GM19455 (cell line): ENCODE measurements around the gene CPZ.

Experiments used
- ATAC-seq: cut with Tn5 transposase; IDR thresholded peaks from one replicate; pipeline ENCODE4 v1.9.1; 2021; ENCODE audit not compliant: unreplicated experiment

CPZ gene

DNA sequence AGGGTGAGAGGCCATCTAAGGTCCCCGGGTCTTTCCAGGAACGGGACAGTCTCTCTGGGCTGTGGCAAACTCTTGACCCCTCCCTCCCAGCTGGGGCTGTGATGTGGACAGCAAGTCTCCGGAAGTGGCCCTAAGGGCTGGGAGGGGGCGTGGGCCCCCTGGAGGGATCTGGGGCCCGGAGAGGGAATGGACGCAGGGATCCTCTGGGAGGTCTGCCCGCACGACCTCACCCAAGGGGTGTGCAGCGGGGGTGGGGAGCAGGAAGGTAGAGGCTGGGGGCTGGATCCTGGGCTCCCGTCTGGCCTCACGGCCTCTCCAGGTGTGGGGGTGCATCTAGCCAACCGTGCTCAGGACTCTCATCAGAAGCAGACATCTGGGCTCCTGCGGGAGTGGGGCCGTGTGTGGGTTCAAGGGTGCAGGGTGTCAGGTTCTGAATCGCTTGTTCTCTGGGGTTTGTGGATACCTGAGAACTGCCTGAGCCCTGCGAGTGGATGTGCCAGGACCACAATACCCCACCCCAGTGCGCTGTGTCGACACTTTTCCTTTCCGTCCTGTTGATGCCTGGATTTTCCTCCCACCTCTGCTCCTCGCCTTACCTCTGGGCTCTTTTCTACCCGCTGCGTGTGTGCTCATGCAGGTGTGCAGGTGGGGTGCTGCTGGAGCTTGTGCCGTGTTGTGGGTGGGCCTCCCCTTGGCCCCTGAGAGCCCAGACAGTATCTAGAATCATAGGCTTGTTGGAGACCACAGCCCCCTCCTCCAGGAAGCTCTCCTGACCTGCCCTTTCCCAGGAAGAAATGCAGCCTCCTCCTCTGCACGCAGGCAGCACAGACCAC is 915 bp downstream of the CPZ start:
- ATAC-seq = no peak

DNA sequence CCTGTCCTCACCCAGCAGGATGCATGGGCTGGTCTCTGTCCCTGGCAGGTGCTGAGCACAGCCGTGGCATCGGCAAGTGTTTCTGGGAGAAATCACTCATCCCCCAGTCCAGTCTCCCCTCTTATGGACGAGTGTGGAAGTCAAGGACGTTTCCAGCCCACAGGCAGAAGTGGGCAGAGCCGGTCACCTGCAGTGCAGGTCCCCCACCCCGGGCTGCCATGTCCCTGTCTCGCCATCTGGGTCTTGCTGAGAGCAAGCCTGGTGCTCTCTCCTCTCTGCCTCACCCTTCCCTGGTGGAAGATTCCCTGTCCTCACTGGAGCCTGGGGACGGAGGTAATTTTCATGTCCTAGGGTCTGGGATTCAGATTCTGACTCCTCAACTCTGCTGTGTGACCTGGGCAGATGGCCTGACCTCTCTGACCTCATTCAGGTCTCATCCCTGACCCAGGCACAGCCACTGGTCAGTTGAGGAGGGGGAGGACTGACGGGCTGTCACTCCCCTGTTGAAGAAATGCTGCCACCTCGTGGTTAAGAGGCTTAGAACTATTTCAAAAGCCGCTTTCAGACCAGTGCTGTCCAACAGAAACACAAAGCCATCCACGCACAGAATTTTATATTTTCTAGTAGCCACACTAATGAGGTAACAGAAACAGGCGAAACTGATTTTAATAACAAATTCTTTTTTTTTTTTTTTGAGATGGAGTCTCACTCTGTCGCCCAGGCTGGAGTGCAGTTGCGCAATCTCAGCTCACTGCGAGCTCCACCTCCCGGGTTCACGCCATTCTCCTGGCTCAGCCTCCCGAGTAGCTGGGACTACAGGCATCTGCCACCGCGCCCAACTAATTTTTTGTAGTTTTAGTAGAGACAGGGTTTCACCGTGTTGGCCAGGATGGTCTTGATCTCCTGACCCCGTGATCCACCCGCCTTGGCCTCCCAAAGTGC is 1.8 kb downstream of the CPZ start:
- no peak for ATAC-seq

DNA sequence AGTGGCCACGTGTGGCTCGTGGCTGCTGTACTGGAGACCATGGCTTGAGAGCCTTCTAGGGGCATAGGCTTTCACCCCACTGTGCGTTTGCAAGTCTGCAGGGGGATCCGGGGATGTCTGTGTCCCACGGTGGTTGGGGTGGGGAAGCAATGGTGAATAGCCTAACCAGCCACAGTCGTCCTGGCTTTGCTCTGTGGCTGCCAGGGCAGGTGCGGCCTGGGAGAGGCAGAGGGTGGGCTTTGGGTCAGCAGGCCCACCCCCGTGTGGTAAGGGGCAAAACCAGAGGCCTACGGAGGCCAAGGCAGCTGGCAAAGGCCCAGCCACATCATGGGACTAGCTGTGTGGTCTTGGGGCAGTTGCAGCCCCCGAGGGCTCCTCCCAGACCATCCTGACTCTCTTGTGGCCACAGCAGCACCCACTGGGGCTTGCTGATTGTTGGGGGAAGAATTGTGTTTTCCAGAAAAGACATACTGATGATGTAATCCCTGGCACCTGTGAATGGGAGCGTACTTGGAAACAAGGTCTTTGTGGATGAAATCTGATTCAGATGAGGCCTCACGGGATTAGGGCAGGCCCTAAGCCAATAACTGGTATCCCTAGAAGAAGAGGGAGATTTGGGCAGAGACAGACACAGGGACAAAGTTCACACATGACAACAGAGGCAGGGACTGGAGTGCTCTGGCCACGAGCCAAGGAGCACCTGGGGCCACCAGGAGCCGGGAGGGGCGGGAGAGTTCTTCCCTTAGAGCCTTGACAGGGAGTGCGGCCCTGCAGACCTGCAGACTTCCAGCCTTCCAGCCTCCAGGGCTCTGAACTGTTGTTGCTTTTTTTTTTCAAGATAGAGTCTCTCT is 2.9 kb downstream of the CPZ start:
- ATAC-seq = no peak

DNA sequence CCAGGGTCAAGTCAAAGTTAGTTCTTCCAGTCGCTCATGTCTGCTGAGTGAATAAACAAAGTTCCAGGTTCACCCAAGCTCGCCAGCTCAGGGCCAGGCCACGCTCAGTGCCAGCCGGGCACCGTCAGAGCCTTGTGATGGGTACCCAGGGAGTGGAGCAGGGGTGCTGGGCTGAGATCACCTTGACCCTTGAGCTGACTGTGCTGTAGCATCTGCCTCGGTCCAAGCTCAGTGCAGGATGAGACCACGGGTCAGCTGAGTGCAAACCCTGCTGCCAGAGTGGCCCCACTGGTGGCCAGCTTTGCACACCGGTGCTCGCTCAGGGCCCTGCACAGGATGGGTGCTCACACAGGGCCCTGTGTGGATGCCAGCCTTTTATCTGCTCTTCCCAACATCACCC is 4.3 kb downstream of the CPZ start:
- ATAC-seq = no peak

DNA sequence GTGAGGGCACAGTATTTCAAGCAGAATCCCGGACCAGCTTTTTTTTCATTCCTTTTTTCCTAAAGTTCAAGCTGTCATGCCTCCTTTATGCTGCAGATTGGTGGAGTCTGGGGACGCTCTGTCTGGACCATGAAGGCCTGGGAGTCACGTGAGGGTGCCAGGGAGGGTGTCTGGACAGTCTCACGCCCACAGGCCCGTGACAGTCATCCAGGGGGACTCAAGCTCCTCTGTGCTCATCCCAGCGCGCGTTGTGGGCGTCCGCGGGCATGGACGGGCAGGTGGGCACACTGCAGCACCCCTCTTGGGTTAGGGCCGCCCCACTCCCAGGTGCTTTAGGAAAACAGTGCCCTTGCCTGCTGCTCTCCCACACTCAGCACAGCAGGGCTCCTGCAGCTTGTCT is 4.8 kb downstream of the CPZ start:
- no peak for ATAC-seq

DNA sequence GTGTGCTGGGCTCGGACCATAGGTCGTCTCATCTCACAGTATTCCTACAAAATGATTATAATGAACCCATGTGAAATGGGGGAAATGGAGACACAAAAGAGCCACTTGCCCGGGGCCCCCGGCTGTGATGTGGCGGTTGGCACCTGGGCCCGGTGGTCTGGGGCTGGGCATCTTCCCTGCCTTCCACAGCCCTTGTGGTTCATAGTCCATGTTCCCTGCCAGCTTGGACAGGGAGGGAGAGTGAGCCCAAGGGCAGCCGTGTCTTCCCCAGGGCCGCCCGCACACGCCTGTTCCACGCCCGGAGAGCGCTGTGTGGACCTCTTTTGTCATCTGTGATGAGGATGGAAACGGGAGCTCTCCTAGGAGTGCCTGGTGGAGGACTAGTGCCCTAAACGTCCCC is 5.2 kb downstream of the CPZ start:
- ATAC-seq = no peak

DNA sequence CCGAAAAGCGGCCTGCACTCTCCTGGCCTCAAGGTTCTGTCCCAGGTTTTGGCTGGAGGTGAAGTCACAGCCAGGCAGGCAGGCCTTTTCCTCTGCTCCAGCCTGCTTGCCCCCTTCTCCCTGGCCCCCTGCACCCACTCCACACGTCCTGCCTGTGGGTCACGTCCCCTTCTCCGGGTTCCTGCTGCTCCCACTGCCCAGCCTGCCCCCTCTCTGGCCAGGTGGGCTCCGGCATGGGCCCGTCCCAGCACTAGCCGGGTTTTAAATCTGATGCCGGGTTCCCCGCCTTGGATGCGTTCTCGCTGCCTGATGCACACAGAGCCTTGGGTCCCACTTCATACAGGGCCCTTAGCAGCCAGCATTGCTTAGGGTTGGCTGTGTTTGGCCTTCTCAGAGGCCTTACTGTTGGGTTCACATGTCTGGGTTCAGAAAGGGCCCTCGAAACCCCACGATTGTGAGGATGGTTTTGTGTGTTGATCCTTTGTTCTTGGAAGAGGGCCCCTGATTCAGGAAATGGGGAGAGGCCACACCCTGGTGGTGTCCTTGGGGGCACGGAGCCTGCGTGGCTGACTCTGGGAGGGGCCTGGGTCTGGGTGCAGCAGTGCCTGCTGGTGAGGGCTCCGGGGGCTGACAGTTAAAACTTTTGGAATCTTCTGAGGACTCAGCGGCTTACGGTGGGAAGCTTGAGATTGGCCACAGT is 6.0 kb downstream of the CPZ start:
- ATAC-seq = no peak

DNA sequence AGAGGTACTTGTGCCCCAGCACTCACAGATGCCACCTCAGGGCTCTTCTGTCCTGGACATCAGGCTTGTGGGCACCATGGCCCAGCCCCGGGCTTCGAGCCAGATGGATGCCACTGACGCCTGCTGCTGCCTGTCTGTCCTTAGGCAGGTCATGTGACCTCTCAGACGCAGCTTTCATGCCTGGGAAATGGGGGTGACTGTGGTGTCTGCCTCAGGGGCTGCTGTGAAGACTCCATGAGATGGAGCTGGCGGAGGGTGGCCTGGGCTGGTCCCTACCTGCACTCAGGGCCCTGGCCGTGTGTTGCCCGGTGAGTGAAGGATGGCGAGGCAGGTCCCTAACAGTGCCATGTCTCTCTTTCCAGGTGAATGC is 6.5 kb downstream of the CPZ start:
- no peak for ATAC-seq

DNA sequence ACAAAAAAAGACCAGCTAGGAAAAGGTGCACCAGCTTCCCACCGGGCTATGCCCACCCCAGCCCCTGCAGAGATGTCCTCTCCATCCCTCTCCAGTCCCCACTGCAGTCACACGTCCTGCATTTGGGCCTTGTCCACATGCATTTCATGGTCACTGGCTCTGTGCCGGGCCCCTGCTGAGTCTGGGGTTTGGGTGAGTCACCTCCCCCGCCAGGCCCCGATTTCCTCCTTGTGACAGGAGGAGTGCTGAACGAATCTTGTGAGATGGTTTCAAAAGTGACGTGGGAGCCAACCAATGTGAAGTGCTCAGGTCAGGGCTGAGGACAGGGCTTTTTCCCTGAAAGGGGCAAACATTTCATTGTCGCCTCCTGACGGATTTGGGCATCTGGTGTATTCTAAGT is 7.1 kb downstream of the CPZ start:
- ATAC-seq = no peak

DNA sequence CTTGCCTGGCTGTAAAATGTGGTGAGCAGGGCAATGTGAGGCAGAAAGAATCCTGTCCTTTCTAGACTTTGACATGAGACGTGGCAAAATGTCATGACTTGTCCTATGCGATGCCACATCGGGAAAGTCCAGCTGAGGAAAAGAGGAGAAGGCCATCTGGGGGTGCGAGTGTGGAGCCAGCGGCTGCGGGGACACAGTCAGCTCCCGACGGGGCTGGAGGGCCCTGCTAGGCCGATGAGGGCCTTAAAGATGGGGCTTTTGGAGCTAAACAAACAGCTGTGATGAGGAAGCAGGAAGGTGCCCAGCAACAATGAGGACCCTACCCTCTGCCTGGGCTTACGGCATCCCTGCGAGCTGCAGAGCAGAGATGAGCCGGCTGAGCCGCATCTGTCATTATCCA is 7.7 kb downstream of the CPZ start:
- ATAC-seq = no peak

DNA sequence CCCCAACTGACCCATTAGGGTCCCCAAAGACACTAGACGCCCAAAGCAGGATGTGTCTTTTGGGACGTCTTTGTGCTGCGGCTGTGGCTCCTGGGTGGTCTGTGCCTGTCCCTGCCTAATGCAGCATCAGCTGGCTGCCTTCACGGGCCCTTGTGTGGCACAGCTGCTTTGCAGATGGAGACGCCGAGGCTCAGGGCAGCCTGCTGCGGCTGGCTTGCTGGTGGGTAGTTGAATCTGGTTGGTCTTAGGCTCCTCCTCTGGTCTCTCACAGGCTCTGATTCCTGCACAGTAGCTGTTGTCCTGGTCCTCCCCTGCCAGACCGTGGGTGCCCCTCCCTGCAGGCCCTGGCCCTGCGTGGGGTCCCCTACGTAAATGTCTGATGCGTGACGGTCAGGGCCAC is 8.1 kb downstream of the CPZ start:
- ATAC-seq = no peak

DNA sequence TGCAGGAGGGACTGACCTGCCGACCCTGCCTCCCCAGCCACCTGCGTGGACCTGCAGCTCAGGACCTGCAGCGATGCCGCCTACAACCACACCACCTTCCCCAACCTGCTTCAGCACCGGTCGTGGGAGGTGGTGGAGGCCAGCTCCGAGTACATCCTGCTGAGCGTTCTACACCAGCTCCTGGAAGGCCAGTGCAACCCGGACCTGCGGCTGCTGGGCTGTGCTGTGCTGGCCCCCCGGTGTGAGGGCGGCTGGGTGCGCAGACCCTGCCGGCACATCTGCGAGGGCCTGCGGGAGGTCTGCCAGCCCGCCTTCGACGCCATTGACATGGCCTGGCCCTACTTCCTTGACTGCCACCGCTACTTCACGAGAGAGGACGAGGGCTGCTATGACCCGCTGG is 8.5 kb downstream of the CPZ start:
- no peak for ATAC-seq

DNA sequence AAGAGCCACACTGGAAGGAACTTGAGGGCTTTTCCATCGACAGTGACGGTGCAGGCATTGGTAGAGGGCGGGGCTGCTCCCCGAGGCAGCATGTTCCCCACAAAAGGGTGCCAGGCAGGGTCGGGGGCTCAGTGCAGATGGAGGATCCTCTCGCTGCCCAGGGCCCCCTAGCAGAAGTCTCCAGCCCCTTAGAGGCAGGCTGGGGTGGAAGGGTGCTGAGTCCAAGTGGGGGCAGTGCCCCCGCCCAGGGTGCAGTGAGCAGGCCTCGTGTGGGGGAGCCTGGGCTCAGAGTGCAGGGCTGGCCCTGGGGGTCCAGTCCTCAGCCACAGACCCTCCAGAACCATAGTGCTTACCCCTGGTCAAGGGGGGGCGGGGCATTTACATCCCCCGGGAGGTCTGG is 9.0 kb downstream of the CPZ start:
- no peak for ATAC-seq

DNA sequence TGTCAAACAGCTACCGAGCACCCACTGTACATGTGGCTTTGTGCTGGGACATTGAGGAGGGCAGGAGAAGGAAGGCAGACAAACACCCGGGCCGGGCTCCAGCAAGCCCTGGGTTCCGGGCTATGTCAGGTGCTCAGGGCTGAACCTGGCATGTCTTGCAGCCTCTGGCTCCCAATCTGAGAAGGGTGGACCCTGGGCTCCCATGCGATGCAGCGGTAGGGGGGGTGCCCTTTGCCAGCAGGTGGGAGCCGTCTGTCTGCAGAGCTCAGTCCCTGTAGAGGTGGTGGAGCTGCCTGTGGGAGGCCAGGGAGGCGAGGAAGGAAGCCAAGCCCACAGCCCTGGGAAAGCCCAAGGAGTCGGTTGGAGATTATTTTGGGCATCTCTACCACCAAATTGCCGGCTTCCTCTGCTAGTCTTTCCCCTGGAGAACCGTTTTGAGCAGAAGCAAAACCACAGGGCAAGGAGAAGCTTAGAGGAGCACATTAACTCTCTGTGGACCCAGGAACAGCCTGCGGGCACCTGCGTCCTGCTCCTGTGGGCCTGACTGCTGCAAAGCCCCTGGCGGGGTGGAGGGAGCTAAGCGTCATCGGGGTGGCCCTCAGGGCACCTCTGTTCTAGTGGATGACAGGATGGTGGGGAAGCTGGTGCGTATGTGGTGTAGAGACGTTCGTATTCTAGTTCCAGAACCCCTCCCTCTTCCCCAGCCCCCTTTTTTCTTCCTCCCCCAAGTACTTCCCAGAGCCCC is 10.3 kb downstream of the CPZ start:
- no peak for ATAC-seq

DNA sequence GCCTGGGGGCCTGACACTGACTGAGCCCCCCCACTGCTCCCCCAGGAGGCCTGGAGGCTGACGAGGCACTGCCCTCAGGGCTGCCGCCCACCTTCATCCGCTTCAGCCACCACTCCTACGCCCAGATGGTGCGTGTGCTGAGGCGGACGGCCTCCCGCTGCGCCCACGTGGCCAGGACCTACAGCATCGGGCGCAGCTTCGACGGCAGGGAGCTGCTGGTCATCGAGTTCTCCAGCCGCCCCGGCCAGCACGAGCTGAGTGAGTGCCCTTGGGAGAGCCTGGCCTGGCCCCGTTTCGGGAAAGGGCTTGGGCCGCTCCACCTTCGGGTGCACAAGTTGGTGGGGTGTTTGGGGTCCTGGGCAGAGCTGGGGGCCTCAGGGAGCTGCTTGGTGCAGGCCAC is 11.4 kb downstream of the CPZ start:
- ATAC-seq = no peak

DNA sequence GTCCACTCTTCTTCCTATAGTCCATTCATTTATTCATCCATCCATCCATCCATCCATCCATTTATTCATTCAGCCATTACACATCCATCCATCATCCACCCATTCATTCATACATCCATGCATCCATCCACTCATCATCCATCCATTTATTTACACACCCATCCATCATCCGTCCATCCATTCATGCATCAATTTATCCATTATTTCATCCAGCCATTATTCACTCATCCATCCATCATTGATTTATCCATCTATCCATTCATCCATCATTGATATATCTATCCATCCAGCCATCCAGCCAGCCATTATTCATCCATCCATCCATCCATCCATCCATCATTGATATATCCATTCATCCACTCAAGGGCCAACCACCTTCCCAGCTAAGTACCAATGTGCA is 12.7 kb downstream of the CPZ start:
- ATAC-seq = no peak

DNA sequence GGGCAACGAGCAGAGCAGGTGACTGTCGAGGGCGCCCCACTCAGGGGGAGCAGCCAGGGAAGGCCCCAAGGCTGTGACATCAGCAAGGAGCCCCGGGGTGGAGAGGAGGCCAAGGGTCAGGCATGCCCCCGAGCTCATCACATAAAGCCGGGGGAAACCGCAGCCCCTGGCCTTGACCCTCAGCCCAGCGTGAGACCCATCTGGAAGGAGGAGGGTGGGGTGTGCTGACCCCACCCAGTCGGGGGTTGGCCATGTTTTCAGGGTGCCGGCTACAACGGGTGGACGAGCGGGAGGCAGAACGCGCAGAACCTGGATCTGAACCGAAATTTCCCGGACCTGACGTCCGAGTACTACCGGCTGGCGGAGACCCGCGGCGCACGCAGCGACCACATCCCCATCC is 13.9 kb downstream of the CPZ start:
- no peak for ATAC-seq

DNA sequence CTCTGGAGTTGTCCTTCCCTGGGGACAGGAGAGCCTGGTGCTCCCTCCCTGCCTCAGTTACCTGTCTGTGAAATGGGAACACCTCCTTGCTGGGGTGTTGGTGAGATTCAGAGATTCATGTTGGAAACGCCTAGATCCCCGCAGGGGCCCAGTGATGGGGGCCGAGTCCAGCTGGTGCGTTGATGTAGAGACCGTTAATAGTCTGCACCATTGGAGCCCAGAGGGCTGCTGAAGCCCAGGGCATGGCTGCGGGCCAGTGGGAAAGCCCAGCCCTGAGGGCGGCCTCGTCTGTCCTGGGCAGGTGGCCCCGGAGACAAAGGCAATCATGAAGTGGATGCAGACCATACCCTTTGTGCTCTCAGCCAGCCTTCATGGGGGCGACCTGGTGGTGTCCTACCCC is 14.4 kb downstream of the CPZ start:
- no peak for ATAC-seq

DNA sequence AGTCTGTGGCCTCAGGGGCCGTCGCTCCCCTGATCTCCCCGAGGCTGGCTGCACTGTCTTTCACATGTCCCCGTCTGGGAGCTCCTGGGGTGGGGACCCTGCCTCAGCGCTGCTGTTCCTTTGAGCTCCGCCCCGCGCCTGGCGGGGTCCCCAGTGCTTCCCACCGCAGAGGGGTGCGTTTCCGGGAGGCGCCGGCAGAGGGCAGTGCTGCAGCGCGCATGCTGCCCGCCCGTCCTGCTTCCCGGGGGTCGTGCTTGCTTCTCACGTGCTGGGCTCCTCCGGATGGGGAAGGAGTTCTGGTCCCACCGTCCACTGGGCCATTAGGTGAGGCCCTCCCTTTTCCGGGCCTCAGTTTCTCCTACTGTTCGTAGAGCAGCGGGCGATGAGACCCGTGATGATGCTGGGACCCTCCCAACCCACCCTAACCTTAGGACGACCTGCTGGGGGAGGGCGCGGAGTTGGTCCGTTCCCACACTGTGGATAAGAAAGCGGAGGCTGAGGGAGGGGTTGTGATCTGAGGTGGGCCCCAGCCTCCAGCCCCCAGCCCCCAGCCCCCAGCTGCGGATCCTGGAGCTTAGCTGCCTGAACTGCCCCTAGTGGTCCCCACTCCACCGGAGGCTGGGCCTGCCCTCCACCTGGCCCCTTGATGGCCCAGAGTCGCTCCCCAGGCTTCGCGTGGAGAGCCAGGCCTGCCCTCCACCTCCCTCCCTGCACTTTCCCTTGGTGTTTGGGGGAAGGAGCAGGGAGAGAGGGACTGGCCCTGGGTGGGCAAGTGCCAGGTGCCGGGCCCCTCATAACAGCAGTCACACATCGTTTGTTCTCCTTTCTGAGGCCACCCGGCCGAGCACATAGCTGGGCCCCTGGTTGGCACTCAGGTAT is 15.3 kb downstream of the CPZ start:
- ATAC-seq = no peak
